ENCODE data around the gene SLC6A16. TPM values are rescaled to one million over a fixed set of nuclear protein-coding genes. Genes with fewer than 3 reads are reported as not detected.

The SLC6A16 gene
- total and polyA plus RNA-seq, 2 of the 8 experiments (the other 6 are each of a cell fraction or from before 2014, with no cell fraction given), result 1.1 to 1.5 TPM

- Histone ChIP-seq H3K4me3 (ENCODE audit: extremely low read depth in 1 of 4, insufficient read depth in 2 of 4, low read depth in 3 of 4, low read length in 4 of 4) (no peak overlapping the region), H4K91ac (replicated peaks; ENCODE audit: insufficient read length, low read length) (no peak overlapping the region), H3K9me3 (ENCODE audit: insufficient read depth in 2 of 2, low read depth in 1 of 2, low read length in 1 of 2) (peaks cover 13 to 19% of the 10 kb centered on the region in 2 experiments; a peak in 3 of 4 replicates), H3K79me2 (ENCODE audit: control insufficient read depth in 1 of 2, insufficient read depth in 2 of 2, low read length in 2 of 2) (no peaks in the 10 kb centered on the region), H2BK20ac (ENCODE audit: low read length) (no peak overlapping the region), H3K27ac (ENCODE audit: low read depth, low read length) (no peak overlapping the region), H3K36me3 (ENCODE audit: control insufficient read depth in 2 of 4, insufficient read depth in 4 of 4, low read length in 3 of 4) (no peaks in the 10 kb centered on the region), H3K4me2 (ENCODE audit: insufficient read depth in 1 of 2, low read depth in 2 of 2, low read length in 2 of 2) (no peak overlapping the region), H3K9ac (replicated peaks in 1 of 4; ENCODE audit: extremely low read depth in 1 of 4, low read depth in 3 of 4, low read length in 3 of 4) (no peak overlapping the region), H2BK5ac (ENCODE audit: low read depth, low read length) (no peak overlapping the region), H2AFZ (ENCODE audit: low read length) (no peak overlapping the region), H3K4me1 (replicated peaks in 1 of 4; ENCODE audit: control insufficient read depth in 3 of 4, insufficient read depth in 4 of 4, low read length in 3 of 4) (no peaks in the 10 kb centered on the region), H3K4ac (replicated peaks; ENCODE audit: insufficient read length, low read depth, low read length) (no peak overlapping the region), H2BK12ac (ENCODE audit: low read depth, low read length) (no peak overlapping the region), H2AK5ac (ENCODE audit: low read depth, low read length) (no peak overlapping the region), H4K8ac (ENCODE audit: extremely low read depth, insufficient read depth, low read length) (no peak overlapping the region), H4K20me1 (replicated peaks in 1 of 2; ENCODE audit: control insufficient read depth in 1 of 2, insufficient read depth in 2 of 2, low read length in 2 of 2) (no peaks in the 10 kb centered on the region), H3K18ac (ENCODE audit: extremely low read depth, low read length) (no peak overlapping the region), H3K56ac (replicated peaks; ENCODE audit: insufficient read length, low read depth, low read length) (no peak overlapping the region), H3K14ac (ENCODE audit: insufficient read length) (no peak overlapping the region), H4K5ac (ENCODE audit: insufficient read length, low read depth, low read length) (no peak overlapping the region), H3K27me3 (replicated peaks in 1 of 4; ENCODE audit: control insufficient read depth in 3 of 4, extremely low read depth in 1 of 4, insufficient read depth in 3 of 4, low read length in 3 of 4) (no peaks in the 10 kb centered on the region), H3K23me2 (ENCODE audit: low read depth, low read length) (no peaks in the 10 kb centered on the region), H3K23ac (ENCODE audit: insufficient read length) (no peak overlapping the region), H3K79me1 (ENCODE audit: low read depth, low read length) (no peaks in the 10 kb centered on the region), H2BK15ac (ENCODE audit: low read length) (no peak overlapping the region), H2BK120ac (replicated peaks; ENCODE audit: low read depth, low read length) (no peak overlapping the region)
- FAIRE-seq (no peak), DNase-seq (ENCODE audit: low read depth in 1 of 2, low spot score in 2 of 2) (no peak)
- CTCF ChIA-PET (ENCODE audit: partially characterized antibody), result interaction anchor here (1.4 kb wide), 1 partner anchor 40 kb away, joined by 4 read pairs; no protein-coding TSS in a partner anchor
- POLR2A ChIA-PET (ENCODE audit: partially characterized antibody), result no interaction called here
- no peak for TF ChIP-seq ZNF274 (IDR thresholded peaks at IDR 0.05; ENCODE audit: borderline replicate concordance, extremely low read depth, low read length)
- no peak for TF ChIP-seq FOSL1 (IDR thresholded peaks at IDR 0.05; ENCODE audit: insufficient read depth, low read depth, low read length)
- TF ChIP-seq SIRT6 (IDR thresholded peaks at IDR 0.05; ENCODE audit: low read length), result no peak
- TF ChIP-seq CEBPB (IDR thresholded peaks at IDR 0.05; ENCODE audit: low read depth, low read length), result no peak
- TF ChIP-seq CTBP2 (IDR thresholded peaks at IDR 0.05; ENCODE audit: borderline replicate concordance, insufficient read depth, insufficient read length, low read length), result no peak
- no peak for TF ChIP-seq CTCF (IDR thresholded peaks at IDR 0.05; ENCODE audit: control extremely low read depth in 1 of 3, insufficient read depth in 1 of 3, low read depth in 1 of 3, low read length in 3 of 3)
- no peak for TF ChIP-seq EZH2 (IDR thresholded peaks at IDR 0.05; ENCODE audit: low read depth, low read length, severe bottlenecking)
- no peak for TF ChIP-seq SP1 (IDR thresholded peaks at IDR 0.05; ENCODE audit: low read depth, low read length)
- TF ChIP-seq HDAC2 (IDR thresholded peaks at IDR 0.05; ENCODE audit: borderline replicate concordance in 1 of 2, low read depth in 2 of 2, low read length in 2 of 2), result no peak
- no peak for TF ChIP-seq USF2 (IDR thresholded peaks at IDR 0.05; ENCODE audit: low read length)
- TF ChIP-seq RFX5 (IDR thresholded peaks at IDR 0.05; ENCODE audit: borderline replicate concordance, low read depth, low read length), result no peak
- no peak for TF ChIP-seq SIX5 (IDR thresholded peaks at IDR 0.05; ENCODE audit: low read depth, low read length)
Measured at GRCh38 chr19:49261602-49262001, 63.4 kb downstream of the SLC6A16 start.

Data from H1 (cell line).